ENCODE results near the gene CNN3. TPM values are rescaled to one million over a fixed set of nuclear protein-coding genes. Genes with fewer than 3 reads are reported as not detected.

CNN3 gene
- total and polyA plus RNA-seq, 8 donors, result 70.0 to 353 (median 133) TPM

DNA sequence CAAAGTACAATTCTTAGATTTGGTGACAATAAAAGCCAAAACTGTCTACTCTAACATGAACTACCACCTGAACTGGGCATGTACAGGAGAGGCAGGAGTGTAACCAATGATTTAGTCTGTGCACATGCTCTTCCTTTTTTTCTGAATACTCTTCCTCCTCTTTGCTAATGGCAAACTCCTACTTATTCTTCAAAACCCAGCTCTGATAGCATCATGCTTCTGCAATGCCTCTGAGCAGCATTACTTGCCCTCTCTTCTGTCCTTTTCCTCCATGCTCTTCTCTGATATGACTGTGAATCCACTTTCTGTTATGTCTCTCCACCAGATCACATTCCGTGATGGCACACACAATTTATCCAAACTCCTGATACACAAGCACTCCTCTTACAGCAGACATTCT lies 31.4 kb downstream of the CNN3 start:
- Histone ChIP-seq H3K4me3 (no peak overlapping the region), H3K36me3 (peaks cover 21 to 99% (median 88%) of the 10 kb centered on the region in 4 donors), H3K9me3 (no peaks in the 10 kb centered on the region), H3K27me3 (no peaks in the 10 kb centered on the region), H3K4me1 (peaks cover 0 to 44% (median 26%) of the 10 kb centered on the region in 4 donors), H3K27ac (no peak overlapping the region)
- no peak for TF ChIP-seq POLR2AphosphoS5 (IDR thresholded peaks at IDR 0.05)
- no peak for DNase-seq
- 86 to 95% (median 93%) methylated on average over 1 of the region's 1 CpG for WGBS, 5 donors
- intact Hi-C loops (cut with DNase I; ENCODE audit: low total_unique reads), result no loop called here

- peaks cover 0 to 35% (median 18%) of the 10 kb centered on the region in 4 donors for H3K4me1 ChIP-seq
- no peak overlapping the region for H3K27ac ChIP-seq
- TF ChIP-seq EP300 (IDR thresholded peaks at IDR 0.05) (no peak), POLR2AphosphoS5 (IDR thresholded peaks at IDR 0.05) (no peak)
- H3K27me3 ChIP-seq, result no peaks in the 10 kb centered on the region
- H3K9me3 ChIP-seq, result no peaks in the 10 kb centered on the region
- peaks cover 18 to 98% (median 84%) of the 10 kb centered on the region in 4 donors for H3K36me3 ChIP-seq
- intact Hi-C loops (cut with DNase I; ENCODE audit: low total_unique reads), result no loop called here
- WGBS, 5 donors, result 35 to 74% (median 47%) methylated on average over 4 of the region's 4 CpGs
- no peak overlapping the region for H3K4me3 ChIP-seq
- DNase-seq, result no peak
Measured at GRCh38 chr1:94894630-94895029, 32.3 kb downstream of the CNN3 start.

GRCh38 chr1:94892604-94893254 lies 34.2 kb downstream of the CNN3 start:
- Histone ChIP-seq H3K27ac (no peak overlapping the region), H3K4me1 (peaks cover 0 to 17% (median 6%) of the 10 kb centered on the region in 4 donors), H3K36me3 (peaks cover 6 to 83% (median 66%) of the 10 kb centered on the region in 4 donors), H3K27me3 (no peaks in the 10 kb centered on the region), H3K9me3 (no peaks in the 10 kb centered on the region), H3K4me3 (no peak overlapping the region)
- whole genome bisulfite sequencing, 5 donors, result 80 to 99% (median 93%) methylated on average over 4 of the region's 4 CpGs
- intact Hi-C loops (cut with DNase I; ENCODE audit: low total_unique reads), result no loop called here
- no peak for TF ChIP-seq EP300 (IDR thresholded peaks at IDR 0.05)
- DNase-seq, result peak in 1 of 2 donors; percentile 25

GRCh38 chr1:94888201-94888600 lies 38.7 kb downstream of the CNN3 start:
- intact Hi-C loops (cut with DNase I; ENCODE audit: low total_unique reads), result no loop called here
- WGBS, 5 donors, result 81 to 93% (median 92%) methylated on average over 3 of the region's 3 CpGs

GRCh38 chr1:94887603-94888171 lies 39.2 kb downstream of the CNN3 start:
- peaks cover 0 to 33% (median 23%) of the 10 kb centered on the region in 4 donors for H3K36me3 ChIP-seq
- intact Hi-C loops (cut with DNase I; ENCODE audit: low total_unique reads), result no loop called here
- peaks cover 14 to 21% (median 18%) of the 10 kb centered on the region in 4 donors for H3K4me1 ChIP-seq
- no peaks in the 10 kb centered on the region for H3K27me3 ChIP-seq
- no peaks in the 10 kb centered on the region for H3K9me3 ChIP-seq
- no peak overlapping the region for H3K4me3 ChIP-seq
- TF ChIP-seq EP300 (IDR thresholded peaks at IDR 0.05) (no peak), POLR2AphosphoS5 (IDR thresholded peaks at IDR 0.05) (no peak), CTCF (IDR thresholded peaks at IDR 0.05) (no peak), POLR2A (IDR thresholded peaks at IDR 0.05) (no peak)
- 76 to 92% (median 86%) methylated on average over 4 of the region's 4 CpGs for WGBS, 5 donors
- DNase-seq, result no peak
- H3K27ac ChIP-seq, result no peak overlapping the region

More at GRCh38 chr1:94888201-94888600, 38.7 kb downstream of the CNN3 start:
- H3K4me3 ChIP-seq, result no peak overlapping the region
- H3K9me3 ChIP-seq, result no peaks in the 10 kb centered on the region
- peaks cover 0 to 38% (median 29%) of the 10 kb centered on the region in 4 donors for H3K36me3 ChIP-seq
- H3K27ac ChIP-seq, result no peak overlapping the region
- H3K4me1 ChIP-seq, result peaks cover 11 to 20% (median 16%) of the 10 kb centered on the region in 4 donors
- no peaks in the 10 kb centered on the region for H3K27me3 ChIP-seq
- TF ChIP-seq EP300 (IDR thresholded peaks at IDR 0.05), result no peak
- TF ChIP-seq POLR2A (IDR thresholded peaks at IDR 0.05), result no peak
- TF ChIP-seq POLR2AphosphoS5 (IDR thresholded peaks at IDR 0.05), result no peak
- no peak for TF ChIP-seq CTCF (IDR thresholded peaks at IDR 0.05)
- no peak for DNase-seq

DNA sequence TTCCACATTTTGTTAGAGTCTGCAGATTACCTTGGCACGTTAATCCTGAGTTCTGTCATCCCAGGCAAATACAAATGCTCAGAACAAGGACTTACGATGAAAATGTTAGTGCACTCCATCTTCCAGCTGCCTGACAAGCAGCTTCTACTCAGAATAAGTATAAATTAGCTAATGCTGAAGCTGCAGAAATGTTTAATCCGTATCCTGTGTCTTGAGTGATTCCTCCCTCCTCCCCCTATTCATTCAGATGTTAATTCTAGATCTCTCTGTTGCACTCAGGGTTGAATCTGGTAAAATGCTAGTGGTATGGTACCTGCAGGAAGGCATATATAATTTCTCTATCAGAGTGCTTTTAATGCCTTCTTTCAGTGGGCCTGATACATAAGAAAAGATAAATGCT lies 39.8 kb downstream of the CNN3 start:
- WGBS, 5 donors, result 67 to 84% (median 80%) methylated on average over 3 of the region's 3 CpGs
- intact Hi-C loops (cut with DNase I; ENCODE audit: low total_unique reads), result no loop called here
- no peak for DNase-seq
- no peaks in the 10 kb centered on the region for H3K9me3 ChIP-seq
- no peak for TF ChIP-seq CTCF (IDR thresholded peaks at IDR 0.05)
- TF ChIP-seq EP300 (IDR thresholded peaks at IDR 0.05), result no peak
- TF ChIP-seq POLR2AphosphoS5 (IDR thresholded peaks at IDR 0.05), result no peak
- TF ChIP-seq POLR2A (IDR thresholded peaks at IDR 0.05), result no peak
- no peak overlapping the region for H3K27ac ChIP-seq
- no peaks in the 10 kb centered on the region for H3K27me3 ChIP-seq
- H3K4me1 ChIP-seq, result peaks cover 14 to 21% (median 18%) of the 10 kb centered on the region in 4 donors
- no peak overlapping the region for H3K4me3 ChIP-seq
- peaks cover 0 to 27% (median 18%) of the 10 kb centered on the region in 4 donors for H3K36me3 ChIP-seq
